ENCODE results near the gene KCNQ2. TPM values are rescaled to one million over a fixed set of nuclear protein-coding genes. Genes with fewer than 3 reads are reported as not detected.

The KCNQ2 gene
- total and polyA plus RNA-seq, 10 of the 15 experiments (the other 5 are each of a cell fraction or from before 2014, with no cell fraction given) = 0.06 to 0.49 (median 0.26) TPM; not detected in 7

DNA sequence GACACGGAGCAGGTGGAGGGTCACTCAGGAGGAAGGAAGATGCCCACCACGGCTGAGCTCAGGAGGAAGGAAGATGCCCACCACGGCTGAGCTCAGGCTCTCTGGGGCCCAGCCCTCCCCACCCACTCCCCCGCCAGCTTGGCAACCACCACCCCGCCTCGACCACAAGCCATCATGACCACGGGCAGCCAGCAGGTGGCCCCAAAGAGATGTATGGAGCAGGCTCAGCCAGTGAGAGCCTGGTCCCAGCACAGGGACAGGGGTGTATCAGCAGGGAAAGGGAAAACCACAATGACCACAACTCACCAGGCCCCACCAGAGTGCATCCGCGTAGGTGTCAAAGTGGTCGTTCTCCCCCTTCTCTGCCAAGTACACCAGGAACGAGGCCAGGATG, 30.4 kb downstream of the KCNQ2 start:
- Histone ChIP-seq H3K27me3 (replicated peaks in 1 of 2; ENCODE audit: control insufficient read depth in 2 of 2, insufficient read depth in 2 of 2, low read length in 1 of 2) (no peaks in the 10 kb centered on the region; a peak in 1 of 4 replicates), H3K4me3 (no peak overlapping the region), H3K4me1 (ENCODE audit: control insufficient read depth, insufficient read depth, low read length) (peaks cover 16% of the 10 kb centered on the region), H3K79me2 (ENCODE audit: control insufficient read depth, insufficient read depth, low read length) (no peaks in the 10 kb centered on the region), H3K4me2 (ENCODE audit: control insufficient read depth, insufficient read depth) (no peak overlapping the region), H3K36me3 (ENCODE audit: control insufficient read depth in 2 of 2, insufficient read depth in 2 of 2, low read length in 1 of 2) (no peaks in the 10 kb centered on the region), H3K9me3 (replicated peaks; ENCODE audit: control insufficient read depth, insufficient read depth, low read length) (no peaks in the 10 kb centered on the region; the same call in 2 of the 3 replicates), H2AFZ (ENCODE audit: control insufficient read depth, low read depth, low read length) (no peak overlapping the region; the same call in 1 of the 2 replicates), H4K20me1 (ENCODE audit: control insufficient read depth, insufficient read depth) (no peaks in the 10 kb centered on the region), H3K27ac (ENCODE audit: control insufficient read depth, insufficient read depth) (peak overlapping the region; percentile 53; the same call in 1 of the 2 replicates), H3K9ac (ENCODE audit: control insufficient read depth, insufficient read depth, low read length) (no peak overlapping the region)
- ChIA-PET CTCF (interaction anchor here (1.0 to 2.4 kb wide), 4 partner anchors 55 to 126 kb away, joined by 4 to 11 read pairs (median 6); partner anchors contain the start of genes PPDPF and PTK6), SMC1A (ENCODE audit: uncharacterized antibody, unreplicated experiment) (interaction anchor here (2.1 kb wide), 1 partner anchor 79 kb away, joined by 7 read pairs; the partner anchor contains the start of gene PPDPF), POLR2A (no interaction called here), RAD21 (ENCODE audit: unreplicated experiment) (interaction anchor here (0.7 to 1.2 kb wide), 3 partner anchors 9 to 132 kb away, joined by 3 read pairs; partner anchors contain the start of genes HELZ2 and PTK6)
- FAIRE-seq (peak; percentile 38), DNase-seq (ENCODE audit: low read depth, low spot score) (peak; percentile 26), ATAC-seq (peak; percentile 78)
- intact Hi-C loops (cut with micrococcal nuclease; ENCODE audit: unreplicated experiment) = no loop called here
- no TSS peak for BruUV-seq (replicated peaks)
- in situ Hi-C loops (cut with MboI) = no loop called here
- WGBS (ENCODE audit: insufficient coverage, insufficient replicate concordance, low lambda C conversion rate, missing lambda C conversion rate) = 14% methylated on average over 8 of the region's 11 CpGs
- TF ChIP-seq MYC (IDR thresholded peaks at IDR 0.05; ENCODE audit: insufficient read depth, insufficient read length, insufficient replicate concordance, low read length, severe bottlenecking) (no peak), ZNF24 (IDR thresholded peaks at IDR 0.05) (no peak), RUNX3 (IDR thresholded peaks at IDR 0.05; ENCODE audit: low read length) (peak; percentile 80), ESRRA (IDR thresholded peaks at IDR 0.05; ENCODE audit: low read length) (no peak), SP1 (IDR thresholded peaks at IDR 0.05; ENCODE audit: low read depth, low read length) (no peak), WRNIP1 (IDR thresholded peaks at IDR 0.05; ENCODE audit: borderline replicate concordance, low read depth, low read length) (no peak), CBFB (IDR thresholded peaks at IDR 0.05; ENCODE audit: low read depth) (0 out of 2 replicates have a peak, but pooled peaks have one; percentile 43), JUNB (IDR thresholded peaks at IDR 0.05) (no peak), POLR2A (IDR thresholded peaks at IDR 0.05; ENCODE audit: low read depth, low read length) (no peak), SMC3 (IDR thresholded peaks at IDR 0.05; ENCODE audit: borderline replicate concordance, low read length) (0 out of 2 replicates have a peak, but pooled peaks have one; percentile 10), CBX3 (IDR thresholded peaks at IDR 0.05; ENCODE audit: borderline replicate concordance, low read depth) (no peak), RAD21 (IDR thresholded peaks at IDR 0.05; ENCODE audit: insufficient read depth, low read depth, low read length) (peak; percentile 47), KLF5 (IDR thresholded peaks at IDR 0.05; ENCODE audit: partially characterized antibody) (no peak), TCF7 (IDR thresholded peaks at IDR 0.05; ENCODE audit: borderline replicate concordance) (no peak)
- TF ChIP-seq, protein P1, sequence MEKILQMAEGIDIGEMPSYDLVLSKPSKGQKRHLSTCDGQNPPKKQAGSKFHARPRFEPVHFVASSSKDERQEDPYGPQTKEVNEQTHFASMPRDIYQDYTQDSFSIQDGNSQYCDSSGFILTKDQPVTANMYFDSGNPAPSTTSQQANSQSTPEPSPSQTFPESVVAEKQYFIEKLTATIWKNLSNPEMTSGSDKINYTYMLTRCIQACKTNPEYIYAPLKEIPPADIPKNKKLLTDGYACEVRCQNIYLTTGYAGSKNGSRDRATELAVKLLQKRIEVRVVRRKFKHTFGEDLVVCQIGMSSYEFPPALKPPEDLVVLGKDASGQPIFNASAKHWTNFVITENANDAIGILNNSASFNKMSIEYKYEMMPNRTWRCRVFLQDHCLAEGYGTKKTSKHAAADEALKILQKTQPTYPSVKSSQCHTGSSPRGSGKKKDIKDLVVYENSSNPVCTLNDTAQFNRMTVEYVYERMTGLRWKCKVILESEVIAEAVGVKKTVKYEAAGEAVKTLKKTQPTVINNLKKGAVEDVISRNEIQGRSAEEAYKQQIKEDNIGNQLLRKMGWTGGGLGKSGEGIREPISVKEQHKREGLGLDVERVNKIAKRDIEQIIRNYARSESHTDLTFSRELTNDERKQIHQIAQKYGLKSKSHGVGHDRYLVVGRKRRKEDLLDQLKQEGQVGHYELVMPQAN (conservative IDR thresholded peaks at IDR 0.05) = no peak
- TF ChIP-seq, protein P2, sequence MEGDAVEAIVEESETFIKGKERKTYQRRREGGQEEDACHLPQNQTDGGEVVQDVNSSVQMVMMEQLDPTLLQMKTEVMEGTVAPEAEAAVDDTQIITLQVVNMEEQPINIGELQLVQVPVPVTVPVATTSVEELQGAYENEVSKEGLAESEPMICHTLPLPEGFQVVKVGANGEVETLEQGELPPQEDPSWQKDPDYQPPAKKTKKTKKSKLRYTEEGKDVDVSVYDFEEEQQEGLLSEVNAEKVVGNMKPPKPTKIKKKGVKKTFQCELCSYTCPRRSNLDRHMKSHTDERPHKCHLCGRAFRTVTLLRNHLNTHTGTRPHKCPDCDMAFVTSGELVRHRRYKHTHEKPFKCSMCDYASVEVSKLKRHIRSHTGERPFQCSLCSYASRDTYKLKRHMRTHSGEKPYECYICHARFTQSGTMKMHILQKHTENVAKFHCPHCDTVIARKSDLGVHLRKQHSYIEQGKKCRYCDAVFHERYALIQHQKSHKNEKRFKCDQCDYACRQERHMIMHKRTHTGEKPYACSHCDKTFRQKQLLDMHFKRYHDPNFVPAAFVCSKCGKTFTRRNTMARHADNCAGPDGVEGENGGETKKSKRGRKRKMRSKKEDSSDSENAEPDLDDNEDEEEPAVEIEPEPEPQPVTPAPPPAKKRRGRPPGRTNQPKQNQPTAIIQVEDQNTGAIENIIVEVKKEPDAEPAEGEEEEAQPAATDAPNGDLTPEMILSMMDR (IDR thresholded peaks at IDR 0.05 in 2 of 3, conservative IDR thresholded peaks at IDR 0.05 in 1 of 3; ENCODE audit: control insufficient read depth in 2 of 3, extremely low read depth in 1 of 3, insufficient read depth in 1 of 3, low read depth in 3 of 3, low read length in 3 of 3) = peak; percentile 37 to 72 (median 55); a peak in 5 of 6 replicates
